Measurements from ENCODE around the gene DUSP5. TPM values are rescaled to one million over a fixed set of nuclear protein-coding genes. Genes with fewer than 3 reads are reported as not detected.

Gene DUSP5
- total and polyA plus RNA-seq, 10 of the 15 experiments (the other 5 are each of a cell fraction or from before 2014, with no cell fraction given): 2.1 to 95.9 (median 23.4) TPM

DNA sequence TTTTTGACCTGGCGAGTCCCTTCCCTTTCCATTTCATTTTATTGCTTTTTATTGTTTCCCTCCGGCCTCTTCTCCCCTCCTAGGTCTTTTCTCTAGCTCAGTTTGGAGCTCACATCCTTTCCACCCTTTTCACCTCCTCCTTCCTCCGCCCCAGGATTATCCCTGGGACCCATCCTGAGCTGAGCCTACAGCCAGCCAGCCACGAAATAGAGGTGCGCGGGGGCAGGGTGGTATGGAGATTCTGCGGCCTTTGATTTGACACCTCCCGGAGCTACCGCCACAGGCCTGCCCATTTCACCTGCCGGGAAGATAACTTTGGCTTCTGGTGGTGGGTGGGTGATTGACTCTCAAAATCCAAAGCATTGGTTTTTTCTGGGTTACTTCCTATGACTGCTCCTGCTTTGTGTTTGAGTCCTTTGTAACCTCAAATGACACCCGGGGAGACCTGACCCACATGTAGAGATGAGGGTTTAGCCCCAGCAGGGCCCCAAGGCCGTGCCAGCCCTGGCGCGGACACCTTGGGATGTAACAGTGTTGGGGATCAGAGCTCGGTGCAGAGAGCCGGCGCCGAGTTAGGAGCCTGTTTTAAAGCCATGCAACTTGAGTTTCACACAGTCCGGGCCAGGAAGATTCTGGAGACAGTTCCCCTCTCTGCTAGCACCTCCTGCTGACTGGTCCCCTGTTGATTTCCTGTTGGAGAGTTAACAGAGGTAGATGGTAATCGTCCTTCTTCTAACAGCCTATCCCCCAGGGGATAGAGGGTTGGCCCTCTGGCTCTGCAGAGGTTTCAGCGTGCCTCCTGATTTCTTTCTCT is 1.5 kb downstream of the DUSP5 start (continued):
- TF ChIP-seq, protein P1, sequence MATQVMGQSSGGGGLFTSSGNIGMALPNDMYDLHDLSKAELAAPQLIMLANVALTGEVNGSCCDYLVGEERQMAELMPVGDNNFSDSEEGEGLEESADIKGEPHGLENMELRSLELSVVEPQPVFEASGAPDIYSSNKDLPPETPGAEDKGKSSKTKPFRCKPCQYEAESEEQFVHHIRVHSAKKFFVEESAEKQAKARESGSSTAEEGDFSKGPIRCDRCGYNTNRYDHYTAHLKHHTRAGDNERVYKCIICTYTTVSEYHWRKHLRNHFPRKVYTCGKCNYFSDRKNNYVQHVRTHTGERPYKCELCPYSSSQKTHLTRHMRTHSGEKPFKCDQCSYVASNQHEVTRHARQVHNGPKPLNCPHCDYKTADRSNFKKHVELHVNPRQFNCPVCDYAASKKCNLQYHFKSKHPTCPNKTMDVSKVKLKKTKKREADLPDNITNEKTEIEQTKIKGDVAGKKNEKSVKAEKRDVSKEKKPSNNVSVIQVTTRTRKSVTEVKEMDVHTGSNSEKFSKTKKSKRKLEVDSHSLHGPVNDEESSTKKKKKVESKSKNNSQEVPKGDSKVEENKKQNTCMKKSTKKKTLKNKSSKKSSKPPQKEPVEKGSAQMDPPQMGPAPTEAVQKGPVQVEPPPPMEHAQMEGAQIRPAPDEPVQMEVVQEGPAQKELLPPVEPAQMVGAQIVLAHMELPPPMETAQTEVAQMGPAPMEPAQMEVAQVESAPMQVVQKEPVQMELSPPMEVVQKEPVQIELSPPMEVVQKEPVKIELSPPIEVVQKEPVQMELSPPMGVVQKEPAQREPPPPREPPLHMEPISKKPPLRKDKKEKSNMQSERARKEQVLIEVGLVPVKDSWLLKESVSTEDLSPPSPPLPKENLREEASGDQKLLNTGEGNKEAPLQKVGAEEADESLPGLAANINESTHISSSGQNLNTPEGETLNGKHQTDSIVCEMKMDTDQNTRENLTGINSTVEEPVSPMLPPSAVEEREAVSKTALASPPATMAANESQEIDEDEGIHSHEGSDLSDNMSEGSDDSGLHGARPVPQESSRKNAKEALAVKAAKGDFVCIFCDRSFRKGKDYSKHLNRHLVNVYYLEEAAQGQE (IDR thresholded peaks at IDR 0.05; ENCODE audit: low read depth, low read length): no peak
- no peak for TF ChIP-seq ESRRA (IDR thresholded peaks at IDR 0.05; ENCODE audit: low read length)
- TF ChIP-seq, protein P2, sequence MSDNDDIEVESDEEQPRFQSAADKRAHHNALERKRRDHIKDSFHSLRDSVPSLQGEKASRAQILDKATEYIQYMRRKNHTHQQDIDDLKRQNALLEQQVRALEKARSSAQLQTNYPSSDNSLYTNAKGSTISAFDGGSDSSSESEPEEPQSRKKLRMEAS (IDR thresholded peaks at IDR 0.05; ENCODE audit: low read depth, low read length): peak; percentile 46; the same call in 1 of the 2 replicates
- 0 out of 2 replicates have a peak, but pooled peaks have one; percentile 16 for TF ChIP-seq STAT3 (IDR thresholded peaks at IDR 0.05; ENCODE audit: low read depth, low read length)
- TF ChIP-seq CBX3 (IDR thresholded peaks at IDR 0.05; ENCODE audit: borderline replicate concordance, low read depth): no peak
- TF ChIP-seq CBX5 (IDR thresholded peaks at IDR 0.05; ENCODE audit: low read depth): no peak
- peak; percentile 71 for TF ChIP-seq POLR2AphosphoS5 (IDR thresholded peaks at IDR 0.05; ENCODE audit: low read length)
- TF ChIP-seq, protein P3, sequence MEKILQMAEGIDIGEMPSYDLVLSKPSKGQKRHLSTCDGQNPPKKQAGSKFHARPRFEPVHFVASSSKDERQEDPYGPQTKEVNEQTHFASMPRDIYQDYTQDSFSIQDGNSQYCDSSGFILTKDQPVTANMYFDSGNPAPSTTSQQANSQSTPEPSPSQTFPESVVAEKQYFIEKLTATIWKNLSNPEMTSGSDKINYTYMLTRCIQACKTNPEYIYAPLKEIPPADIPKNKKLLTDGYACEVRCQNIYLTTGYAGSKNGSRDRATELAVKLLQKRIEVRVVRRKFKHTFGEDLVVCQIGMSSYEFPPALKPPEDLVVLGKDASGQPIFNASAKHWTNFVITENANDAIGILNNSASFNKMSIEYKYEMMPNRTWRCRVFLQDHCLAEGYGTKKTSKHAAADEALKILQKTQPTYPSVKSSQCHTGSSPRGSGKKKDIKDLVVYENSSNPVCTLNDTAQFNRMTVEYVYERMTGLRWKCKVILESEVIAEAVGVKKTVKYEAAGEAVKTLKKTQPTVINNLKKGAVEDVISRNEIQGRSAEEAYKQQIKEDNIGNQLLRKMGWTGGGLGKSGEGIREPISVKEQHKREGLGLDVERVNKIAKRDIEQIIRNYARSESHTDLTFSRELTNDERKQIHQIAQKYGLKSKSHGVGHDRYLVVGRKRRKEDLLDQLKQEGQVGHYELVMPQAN (conservative IDR thresholded peaks at IDR 0.05): peak; percentile 61
- TF ChIP-seq TAF1 (IDR thresholded peaks at IDR 0.05; ENCODE audit: borderline replicate concordance, low read depth, low read length): 0 out of 2 replicates have a peak, but pooled peaks have one; percentile 21
- TF ChIP-seq, protein P4, sequence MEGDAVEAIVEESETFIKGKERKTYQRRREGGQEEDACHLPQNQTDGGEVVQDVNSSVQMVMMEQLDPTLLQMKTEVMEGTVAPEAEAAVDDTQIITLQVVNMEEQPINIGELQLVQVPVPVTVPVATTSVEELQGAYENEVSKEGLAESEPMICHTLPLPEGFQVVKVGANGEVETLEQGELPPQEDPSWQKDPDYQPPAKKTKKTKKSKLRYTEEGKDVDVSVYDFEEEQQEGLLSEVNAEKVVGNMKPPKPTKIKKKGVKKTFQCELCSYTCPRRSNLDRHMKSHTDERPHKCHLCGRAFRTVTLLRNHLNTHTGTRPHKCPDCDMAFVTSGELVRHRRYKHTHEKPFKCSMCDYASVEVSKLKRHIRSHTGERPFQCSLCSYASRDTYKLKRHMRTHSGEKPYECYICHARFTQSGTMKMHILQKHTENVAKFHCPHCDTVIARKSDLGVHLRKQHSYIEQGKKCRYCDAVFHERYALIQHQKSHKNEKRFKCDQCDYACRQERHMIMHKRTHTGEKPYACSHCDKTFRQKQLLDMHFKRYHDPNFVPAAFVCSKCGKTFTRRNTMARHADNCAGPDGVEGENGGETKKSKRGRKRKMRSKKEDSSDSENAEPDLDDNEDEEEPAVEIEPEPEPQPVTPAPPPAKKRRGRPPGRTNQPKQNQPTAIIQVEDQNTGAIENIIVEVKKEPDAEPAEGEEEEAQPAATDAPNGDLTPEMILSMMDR (IDR thresholded peaks at IDR 0.05 in 2 of 3, conservative IDR thresholded peaks at IDR 0.05 in 1 of 3; ENCODE audit: control insufficient read depth in 2 of 3, extremely low read depth in 1 of 3, insufficient read depth in 1 of 3, low read depth in 3 of 3, low read length in 3 of 3): peak; percentile 34 to 76 (median 43); a peak in 5 of 6 replicates
- no peak for TF ChIP-seq EZH2 (IDR thresholded peaks at IDR 0.05; ENCODE audit: borderline replicate concordance, control insufficient read depth, low read depth, low read length)
- TF ChIP-seq HDAC6 (IDR thresholded peaks at IDR 0.05; ENCODE audit: unreplicated experiment): peak; percentile 17
- TF ChIP-seq SIN3A (IDR thresholded peaks at IDR 0.05; ENCODE audit: low read depth, low read length): peak; percentile 61
- TF ChIP-seq GABPA (IDR thresholded peaks at IDR 0.05; ENCODE audit: low read depth): no peak
- TF ChIP-seq SMAD1 (IDR thresholded peaks at IDR 0.05; ENCODE audit: low read depth, partially characterized antibody): peak; percentile 74
- TF ChIP-seq, protein P5, sequence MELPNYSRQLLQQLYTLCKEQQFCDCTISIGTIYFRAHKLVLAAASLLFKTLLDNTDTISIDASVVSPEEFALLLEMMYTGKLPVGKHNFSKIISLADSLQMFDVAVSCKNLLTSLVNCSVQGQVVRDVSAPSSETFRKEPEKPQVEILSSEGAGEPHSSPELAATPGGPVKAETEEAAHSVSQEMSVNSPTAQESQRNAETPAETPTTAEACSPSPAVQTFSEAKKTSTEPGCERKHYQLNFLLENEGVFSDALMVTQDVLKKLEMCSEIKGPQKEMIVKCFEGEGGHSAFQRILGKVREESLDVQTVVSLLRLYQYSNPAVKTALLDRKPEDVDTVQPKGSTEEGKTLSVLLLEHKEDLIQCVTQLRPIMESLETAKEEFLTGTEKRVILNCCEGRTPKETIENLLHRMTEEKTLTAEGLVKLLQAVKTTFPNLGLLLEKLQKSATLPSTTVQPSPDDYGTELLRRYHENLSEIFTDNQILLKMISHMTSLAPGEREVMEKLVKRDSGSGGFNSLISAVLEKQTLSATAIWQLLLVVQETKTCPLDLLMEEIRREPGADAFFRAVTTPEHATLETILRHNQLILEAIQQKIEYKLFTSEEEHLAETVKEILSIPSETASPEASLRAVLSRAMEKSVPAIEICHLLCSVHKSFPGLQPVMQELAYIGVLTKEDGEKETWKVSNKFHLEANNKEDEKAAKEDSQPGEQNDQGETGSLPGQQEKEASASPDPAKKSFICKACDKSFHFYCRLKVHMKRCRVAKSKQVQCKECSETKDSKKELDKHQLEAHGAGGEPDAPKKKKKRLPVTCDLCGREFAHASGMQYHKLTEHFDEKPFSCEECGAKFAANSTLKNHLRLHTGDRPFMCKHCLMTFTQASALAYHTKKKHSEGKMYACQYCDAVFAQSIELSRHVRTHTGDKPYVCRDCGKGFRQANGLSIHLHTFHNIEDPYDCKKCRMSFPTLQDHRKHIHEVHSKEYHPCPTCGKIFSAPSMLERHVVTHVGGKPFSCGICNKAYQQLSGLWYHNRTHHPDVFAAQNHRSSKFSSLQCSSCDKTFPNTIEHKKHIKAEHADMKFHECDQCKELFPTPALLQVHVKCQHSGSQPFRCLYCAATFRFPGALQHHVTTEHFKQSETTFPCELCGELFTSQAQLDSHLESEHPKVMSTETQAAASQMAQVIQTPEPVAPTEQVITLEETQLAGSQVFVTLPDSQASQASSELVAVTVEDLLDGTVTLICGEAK (IDR thresholded peaks at IDR 0.05; ENCODE audit: borderline replicate concordance): no peak
